Esophagus muscularis mucosa (tissue), 4 donors: ENCODE measurements around the gene SLC25A47. TPM values are rescaled to one million over a fixed set of nuclear protein-coding genes. Genes with fewer than 3 reads are reported as not detected.

Experiments
- DNase-seq: peaks from one replicate; pipeline ENCODE4 v3.0.0-alpha.2; 2017; ENCODE audit errors: extremely low spot score
- H3K27ac ChIP-seq, 4 donors: fragments of 200-600 bp; sonication (generic); replicated peaks in 1 of 4; 1 replicate in 3 of 4; 2 replicates in 1 of 4; pipeline ENCODE4 v1.5.1; 2016 to 2019; ENCODE audit warnings: mild to moderate bottlenecking in 1 of 4
- H3K27me3 ChIP-seq, 4 donors: fragments of 200-600 bp; sonication (generic); one replicate each; pipeline versions ENCODE4 v1.5.1 to v1.6.0; 2016 to 2019
- H3K36me3 ChIP-seq, 4 donors: fragments of 200-600 bp; sonication (generic); one replicate each; pipeline ENCODE4 v1.5.1; 2016 to 2019
- H3K4me1 ChIP-seq, 4 donors: fragments of 200-600 bp; sonication (generic); one replicate each; pipeline ENCODE4 v1.5.1; 2016 to 2019
- H3K4me3 ChIP-seq, 4 donors: fragments of 200-600 bp; sonication (generic); 1 replicate in 2 of 4; 2 replicates in 2 of 4; pipeline ENCODE4 v1.5.1; 2016 to 2019; ENCODE audit warnings: mild to moderate bottlenecking in 4 of 4, moderate library complexity in 1 of 4
- H3K9me3 ChIP-seq, 4 donors: fragments of 200-600 bp; sonication (generic); 1 replicate in 3 of 4; 2 replicates in 1 of 4; pipeline ENCODE4 v1.5.1; 2016 to 2019
- EP300 ChIP-seq: sonication (generic); formaldehyde crosslinking; IDR thresholded peaks from one replicate; pipeline ENCODE4 v1.6.1; 2017; ENCODE audit warnings: antibody characterized with exemption
- POLR2A ChIP-seq: fragments of 450-650 bp; IDR thresholded peaks from one replicate; pipeline ENCODE4 v1.6.1; 2017; ENCODE audit warnings: antibody characterized with exemption, moderate library complexity, mild to moderate bottlenecking, low read depth
- POLR2AphosphoS5 ChIP-seq, 2 donors: sonication (generic); formaldehyde crosslinking; IDR thresholded peaks; one replicate each; pipeline ENCODE4 v1.6.1; 2017; ENCODE audit warnings: antibody characterized with exemption in 2 of 2
- WGBS: methylation state at CpG from one replicate; pipeline ENCODE4 v1.1.5; 2018; 5-methylcytosine and 5-hydroxymethylcytosine counted together
- intact Hi-C: fragments of 100-400 bp; cut with DNase I; formaldehyde crosslinking; loops from one replicate; pipeline ENCODE4 v1.15.1; 2023
- total RNA-seq, 4 donors: library from RNA; depleted of rRNA; stranded (reverse); fragments of >200 nt; gene quantifications; one replicate each; pipeline versions ENCODE4 v1.1.0 to v1.2.1, GENCODE V29; 2016
- TF ChIP-seq, protein P1 (sequence below), 3 experiments: fragments of 200-600 bp in 2 of 3; fragments of 450-650 bp in 1 of 3; sonication (generic) in 2 of 3; IDR thresholded peaks; one replicate each; pipeline ENCODE4 v1.5.1; 2017 to 2019; ENCODE audit warnings: antibody characterized with exemption in 3 of 3, mild to moderate bottlenecking in 2 of 3, moderate library complexity in 1 of 3

Gene SLC25A47
- total RNA-seq, 4 donors from 2014 or later: not detected

GRCh38 chr14:100370003-100370402 lies 46.9 kb downstream of the SLC25A47 start:
- intact Hi-C loops: no loop called here
- peaks cover 12 to 50% (median 35%) of the 10 kb centered on the region in 4 donors for H3K36me3 ChIP-seq

DNA sequence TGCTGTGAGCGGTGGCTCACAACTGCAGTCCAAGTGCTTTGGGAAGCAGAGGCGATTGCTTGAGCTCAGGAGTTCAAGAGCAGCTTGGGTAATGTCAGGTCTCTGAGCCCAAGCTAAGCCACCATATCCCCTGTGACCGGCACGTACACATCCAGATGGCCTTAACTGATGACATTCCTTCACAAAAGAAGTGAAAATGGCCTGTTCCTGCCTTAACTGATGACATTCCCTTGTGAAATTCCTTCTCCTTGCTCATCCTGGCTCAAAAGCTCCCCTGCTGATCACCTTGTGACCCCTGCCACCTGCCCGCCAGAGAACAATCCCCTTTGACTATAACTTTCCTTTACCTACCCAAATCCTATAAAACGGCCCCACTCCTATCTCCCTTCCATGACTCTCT lies 48.6 kb downstream of the SLC25A47 start:
- 88% methylated on average over 6 of the region's 6 CpGs for WGBS
- H3K9me3 ChIP-seq: no peaks in the 10 kb centered on the region
- peak overlapping the region in 1 of 4 donors; percentile 12 for H3K4me3 ChIP-seq
- H3K4me1 ChIP-seq: peaks cover 9 to 28% (median 22%) of the 10 kb centered on the region in 4 donors
- DNase-seq: no peak
- H3K27ac ChIP-seq: peak overlapping the region in 1 of 4 donors; percentile 4
- no peaks in the 10 kb centered on the region for H3K27me3 ChIP-seq
- TF ChIP-seq, protein P1, sequence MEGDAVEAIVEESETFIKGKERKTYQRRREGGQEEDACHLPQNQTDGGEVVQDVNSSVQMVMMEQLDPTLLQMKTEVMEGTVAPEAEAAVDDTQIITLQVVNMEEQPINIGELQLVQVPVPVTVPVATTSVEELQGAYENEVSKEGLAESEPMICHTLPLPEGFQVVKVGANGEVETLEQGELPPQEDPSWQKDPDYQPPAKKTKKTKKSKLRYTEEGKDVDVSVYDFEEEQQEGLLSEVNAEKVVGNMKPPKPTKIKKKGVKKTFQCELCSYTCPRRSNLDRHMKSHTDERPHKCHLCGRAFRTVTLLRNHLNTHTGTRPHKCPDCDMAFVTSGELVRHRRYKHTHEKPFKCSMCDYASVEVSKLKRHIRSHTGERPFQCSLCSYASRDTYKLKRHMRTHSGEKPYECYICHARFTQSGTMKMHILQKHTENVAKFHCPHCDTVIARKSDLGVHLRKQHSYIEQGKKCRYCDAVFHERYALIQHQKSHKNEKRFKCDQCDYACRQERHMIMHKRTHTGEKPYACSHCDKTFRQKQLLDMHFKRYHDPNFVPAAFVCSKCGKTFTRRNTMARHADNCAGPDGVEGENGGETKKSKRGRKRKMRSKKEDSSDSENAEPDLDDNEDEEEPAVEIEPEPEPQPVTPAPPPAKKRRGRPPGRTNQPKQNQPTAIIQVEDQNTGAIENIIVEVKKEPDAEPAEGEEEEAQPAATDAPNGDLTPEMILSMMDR (IDR thresholded peaks at IDR 0.05): no peak
- TF ChIP-seq POLR2A: no peak
- TF ChIP-seq EP300: no peak
- TF ChIP-seq POLR2AphosphoS5 (IDR thresholded peaks at IDR 0.05): no peak
- intact Hi-C loops: no loop called here
- H3K36me3 ChIP-seq: peaks cover 12 to 33% (median 23%) of the 10 kb centered on the region in 4 donors

More at GRCh38 chr14:100370003-100370402, 46.9 kb downstream of the SLC25A47 start:
- H3K27me3 ChIP-seq: no peaks in the 10 kb centered on the region
- peaks cover 6 to 16% (median 12%) of the 10 kb centered on the region in 4 donors for H3K4me1 ChIP-seq
- 89% methylated on average over 4 of the region's 4 CpGs for WGBS
- no peak for DNase-seq
- no peak overlapping the region for H3K4me3 ChIP-seq
- H3K9me3 ChIP-seq: no peaks in the 10 kb centered on the region
- H3K27ac ChIP-seq: no peak overlapping the region
- TF ChIP-seq EP300: no peak

- no peak for DNase-seq
- no peaks in the 10 kb centered on the region for H3K27me3 ChIP-seq
- no peak for TF ChIP-seq POLR2A
- no peak for TF ChIP-seq EP300
- H3K4me3 ChIP-seq: peak overlapping the region in 2 of 4 donors; percentile 0 to 6
- peaks cover 16 to 36% (median 30%) of the 10 kb centered on the region in 4 donors for H3K4me1 ChIP-seq
- intact Hi-C loops: no loop called here
- peaks cover 11 to 25% (median 19%) of the 10 kb centered on the region in 4 donors for H3K36me3 ChIP-seq
- H3K27ac ChIP-seq: peak overlapping the region in 2 of 4 donors; percentile 40 to 93
- 69% methylated on average over 4 of the region's 4 CpGs for whole genome bisulfite sequencing
- H3K9me3 ChIP-seq: no peaks in the 10 kb centered on the region
Observed at GRCh38 chr14:100372357-100373048, 49.4 kb downstream of the SLC25A47 start.

DNA sequence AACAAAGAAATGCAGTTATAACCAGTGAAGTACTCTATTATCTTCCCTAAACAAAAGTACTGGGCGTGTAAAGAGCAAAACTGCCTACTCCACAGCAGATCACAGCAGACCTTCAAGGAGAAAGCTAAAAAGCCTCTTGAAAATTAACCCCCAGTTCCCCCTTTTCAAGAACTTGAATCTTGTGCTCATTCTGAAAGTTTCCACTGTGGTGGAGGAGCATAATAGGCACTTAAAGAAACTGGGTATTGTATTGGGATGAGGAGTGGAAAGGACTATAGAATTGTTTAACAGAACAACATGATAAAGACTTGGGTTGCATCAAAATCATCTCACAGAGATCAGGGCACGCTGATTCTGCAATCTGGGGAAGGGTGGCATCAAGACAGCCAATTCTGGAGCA lies 51.1 kb downstream of the SLC25A47 start:
- Histone ChIP-seq H3K27me3 (no peaks in the 10 kb centered on the region), H3K4me1 (peaks cover 19 to 46% (median 37%) of the 10 kb centered on the region in 4 donors), H3K9me3 (no peaks in the 10 kb centered on the region), H3K36me3 (peaks cover 0 to 8% (median 4%) of the 10 kb centered on the region in 4 donors), H3K27ac (peak overlapping the region; percentile 89 to 93 (median 90)), H3K4me3 (peak overlapping the region; percentile 68 to 81 (median 78))
- intact Hi-C loops: no loop called here
- 73% methylated on average over 2 of the region's 2 CpGs for WGBS
- TF ChIP-seq POLR2AphosphoS5 (IDR thresholded peaks at IDR 0.05) (no peak), POLR2A (no peak), EP300 (no peak)
- TF ChIP-seq, protein P1 (IDR thresholded peaks at IDR 0.05): no peak
- DNase-seq: no peak

GRCh38 chr14:100374876-100375265 lies 51.7 kb downstream of the SLC25A47 start:
- WGBS: 53% methylated on average over 8 of the region's 8 CpGs
- Histone ChIP-seq H3K27ac (peak overlapping the region; percentile 89 to 93 (median 90)), H3K4me1 (peaks cover 15 to 46% (median 37%) of the 10 kb centered on the region in 4 donors), H3K9me3 (no peaks in the 10 kb centered on the region), H3K27me3 (no peaks in the 10 kb centered on the region), H3K36me3 (peaks cover 0 to 6% (median under 1%) of the 10 kb centered on the region in 4 donors), H3K4me3 (peak overlapping the region; percentile 68 to 81 (median 78))
- no peak for DNase-seq
- intact Hi-C loops: loop anchor here (5.0 kb wide), 1 partner anchor 68 kb away; the partner anchor contains the start of gene SLC25A29
- no peak for TF ChIP-seq POLR2A
- TF ChIP-seq, protein P1 (IDR thresholded peaks at IDR 0.05): no peak
- no peak for TF ChIP-seq EP300
- TF ChIP-seq POLR2AphosphoS5 (IDR thresholded peaks at IDR 0.05): no peak
